Upper lobe of left lung (tissue), 4 donors: ENCODE results near the gene ATAD2B.
A peak's percentile ranks its signal among the peaks of the same experiment; 100 is the strongest.

ENCODE experiments used
- CTCF ChIP-seq, 6 experiments: fragments of 450-650 bp in 4 of 6; fragments of 200-600 bp in 2 of 6; sonication (generic) in 2 of 6; IDR thresholded peaks; one replicate each; pipeline ENCODE4 v1.5.1; 2016 to 2019; ENCODE audit warnings: antibody characterized with exemption in 6 of 6
- POLR2A ChIP-seq, 4 donors: fragments of 450-650 bp; IDR thresholded peaks; one replicate each; pipeline ENCODE4 v1.5.1; 2016 to 2017; ENCODE audit warnings: antibody characterized with exemption in 4 of 4, mild to moderate bottlenecking in 2 of 4
- POLR2AphosphoS5 ChIP-seq, 2 donors: sonication (generic); formaldehyde crosslinking; IDR thresholded peaks; one replicate each; pipeline ENCODE4 v1.5.1; 2017; ENCODE audit warnings: antibody characterized with exemption in 2 of 2

- TF ChIP-seq CTCF (IDR thresholded peaks at IDR 0.05) (peak; percentile 31 to 66 (median 59)), POLR2AphosphoS5 (IDR thresholded peaks at IDR 0.05) (no peak), POLR2A (IDR thresholded peaks at IDR 0.05) (no peak)
These were observed 102.1 kb downstream of the ATAD2B start for GRCh38 chr2:23824777-23825212.
